Stimulated activated CD4-positive, alpha-beta T cell treated with anti-CD3 and anti-CD28 coated beads, Interleukin-15, amount 100 ng/mL, for 48 hours (primary cell): ENCODE data around the gene CD244.

Experiments
- DNase-seq, 2 donors: peaks; one replicate each; pipeline ENCODE4 v3.0.0-alpha.2; 2020; ENCODE audit warnings: low read depth in 2 of 2

Gene CD244

DNA sequence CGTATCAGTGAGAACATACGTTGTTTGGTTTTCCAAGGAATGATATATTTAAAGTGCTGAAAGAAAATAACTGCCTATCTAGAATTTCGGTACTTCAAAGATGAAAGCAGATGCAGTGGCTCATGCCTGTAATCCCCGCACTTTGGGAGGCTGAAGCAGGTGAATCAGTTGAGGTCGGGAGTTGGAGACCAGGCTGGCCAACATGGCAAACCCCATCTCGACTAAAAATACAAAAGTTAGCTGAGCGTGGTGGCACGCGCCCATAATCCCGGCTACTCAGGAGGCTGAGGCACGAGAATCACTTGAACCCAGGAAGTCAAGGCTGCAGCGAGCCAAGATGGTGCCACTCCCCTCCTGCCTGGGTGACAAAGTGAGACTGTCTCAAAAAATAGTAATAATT, 16.4 kb downstream of the CD244 start:
- DNase-seq, result no peak

DNA sequence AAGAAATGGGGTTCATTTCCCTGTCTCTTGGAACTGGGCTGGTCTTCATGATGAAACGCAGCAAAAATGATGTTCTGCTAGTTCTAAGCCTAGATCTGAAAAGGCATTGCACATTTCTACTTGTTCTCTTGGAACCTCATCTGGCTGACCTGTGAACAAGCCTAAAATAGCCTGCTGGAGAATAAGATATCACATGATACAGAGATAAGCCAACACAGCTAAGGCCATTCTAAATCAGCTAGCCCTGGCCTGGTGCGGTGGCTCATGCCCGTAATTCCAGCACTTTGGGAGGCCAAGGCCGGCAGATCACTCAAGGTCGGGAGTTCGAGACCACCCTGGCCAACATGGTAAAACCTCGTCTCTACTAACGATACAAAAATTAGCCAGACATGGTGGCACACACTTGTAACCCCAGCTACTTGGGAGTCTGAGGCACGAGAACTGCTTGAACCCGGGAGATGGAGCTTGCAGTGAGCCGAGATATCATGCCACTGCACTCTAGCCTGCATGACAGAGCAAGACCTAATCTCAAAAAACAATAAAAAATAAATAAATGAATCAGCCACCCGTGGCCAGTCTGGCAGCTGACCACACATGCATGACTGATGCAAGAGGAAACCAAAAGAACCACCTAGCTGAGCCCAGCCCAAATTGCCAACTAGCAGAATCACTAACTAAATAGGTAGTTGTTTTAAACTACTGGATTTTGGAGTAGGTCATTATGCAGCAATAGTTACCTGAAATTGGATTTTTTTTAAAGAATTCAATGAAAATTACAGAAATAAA, 18.0 kb downstream of the CD244 start:
- DNase-seq, result no peak

DNA sequence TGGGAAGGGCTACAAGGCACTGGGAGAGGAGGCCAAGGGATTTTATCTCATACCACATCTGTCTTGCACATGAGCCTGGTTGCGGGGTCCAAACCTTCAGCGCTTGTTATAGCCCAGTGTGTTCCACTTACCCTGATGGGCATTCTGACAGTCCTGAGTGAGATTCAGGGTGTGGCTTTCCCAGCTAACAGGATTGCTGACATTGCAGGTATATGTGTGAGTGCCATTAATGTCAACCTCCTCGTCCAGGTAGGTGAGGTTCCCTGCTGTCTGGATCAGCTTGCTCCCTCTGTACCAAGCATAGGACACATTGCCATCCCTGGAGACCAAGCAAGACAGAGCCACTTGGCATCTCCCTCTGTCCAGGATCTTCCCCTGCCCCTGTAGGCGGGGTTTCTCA, 21.6 kb downstream of the CD244 start:
- no peak for DNase-seq

DNA sequence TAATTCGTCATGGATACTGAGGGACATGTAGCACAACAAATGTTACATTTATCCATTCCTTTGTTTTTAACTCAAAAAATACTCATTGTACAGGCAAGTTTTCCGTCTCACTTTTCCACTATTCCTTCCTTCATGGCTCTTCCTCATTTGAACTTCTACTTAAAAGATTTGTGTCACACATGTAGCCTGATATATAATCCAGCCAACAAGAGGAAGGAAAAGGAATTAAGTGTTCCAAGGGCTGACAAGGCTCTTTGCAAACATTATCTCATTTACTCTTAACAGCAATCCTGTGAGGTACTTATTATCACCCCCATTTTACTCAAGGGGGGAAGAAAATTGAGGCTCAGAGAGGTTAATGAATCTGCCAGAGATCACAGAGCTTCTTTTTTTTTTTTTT, 22.9 kb downstream of the CD244 start:
- DNase-seq, result no peak

DNA sequence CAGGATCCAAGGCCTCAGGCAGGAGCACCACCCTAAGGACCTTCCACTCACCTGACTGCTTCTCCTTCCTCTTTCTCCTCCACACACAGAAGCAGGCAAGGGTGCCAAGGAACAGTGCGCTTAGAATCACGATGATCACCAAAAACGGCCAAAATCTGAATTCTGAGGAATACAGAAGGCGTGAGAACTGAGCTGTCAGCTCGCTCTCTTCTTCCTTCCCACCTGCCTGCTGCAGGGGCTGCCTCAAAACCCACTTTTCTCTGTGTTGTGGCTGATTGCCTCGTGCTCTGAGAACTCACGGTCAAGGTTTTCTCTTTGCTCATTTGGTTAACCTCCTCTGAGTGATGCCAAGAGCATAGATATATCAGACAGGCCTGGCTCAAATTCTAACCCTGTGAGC, 23.8 kb downstream of the CD244 start:
- no peak for DNase-seq

DNA sequence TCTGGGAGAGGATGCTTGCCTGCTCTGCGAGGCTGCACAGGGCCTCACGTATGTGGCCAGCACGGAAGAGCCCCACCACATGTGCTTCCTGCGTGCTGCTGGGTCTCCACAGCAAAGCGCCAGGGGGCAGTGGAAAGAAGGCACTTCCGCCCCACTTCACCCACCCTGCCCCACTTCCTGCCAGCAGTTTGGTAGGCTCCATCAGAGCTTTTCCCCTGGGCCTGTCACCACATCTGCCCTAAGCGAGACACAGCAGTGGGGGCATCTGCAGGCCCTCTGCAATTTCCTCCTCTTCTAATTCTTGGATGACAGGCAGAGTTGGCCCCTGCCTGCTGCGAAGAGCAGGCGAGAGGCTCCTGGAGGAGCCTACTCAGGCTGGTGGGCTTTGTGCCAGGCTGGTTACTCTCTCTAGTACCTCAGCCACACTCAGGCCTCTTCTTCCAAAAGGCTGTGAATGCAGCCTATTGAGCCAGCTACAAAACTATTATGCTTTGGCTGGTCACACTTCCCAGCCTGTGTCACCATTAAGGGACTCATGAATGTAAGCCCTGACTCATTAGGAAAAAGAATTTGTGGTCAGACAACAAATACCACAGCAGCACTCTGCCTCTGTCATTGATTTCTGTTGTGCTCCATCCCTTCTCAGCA, 25.0 kb downstream of the CD244 start:
- DNase-seq, result peak; percentile 62 to 65

DNA sequence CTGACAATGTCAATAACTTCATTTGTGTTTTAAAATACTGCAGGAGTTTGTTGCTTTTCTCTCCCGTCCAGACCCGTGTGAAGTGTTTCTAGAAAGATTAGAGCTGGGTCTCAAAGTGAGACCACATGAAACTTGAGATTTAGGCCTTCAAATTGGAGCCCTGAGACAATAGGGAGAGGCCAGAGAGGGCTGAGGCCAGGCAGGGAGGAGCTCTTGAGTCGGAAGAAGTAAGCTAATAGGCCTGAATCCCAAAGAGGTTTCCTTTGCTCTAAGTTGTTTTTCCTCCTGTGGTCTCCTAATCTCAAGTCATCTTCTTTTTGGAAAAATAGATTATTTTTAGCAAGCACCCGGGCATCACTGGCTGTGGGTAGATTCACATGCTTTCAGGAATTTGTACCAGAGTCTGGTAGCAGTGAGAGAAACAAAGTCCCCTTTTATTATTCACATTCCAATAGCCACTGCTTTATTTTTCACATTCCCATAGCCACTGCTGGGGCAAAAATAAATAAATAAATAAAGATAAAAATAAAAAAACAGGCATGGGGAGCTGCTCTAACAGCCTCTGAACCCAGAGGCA, 25.6 kb downstream of the CD244 start:
- DNase-seq, result no peak

DNA sequence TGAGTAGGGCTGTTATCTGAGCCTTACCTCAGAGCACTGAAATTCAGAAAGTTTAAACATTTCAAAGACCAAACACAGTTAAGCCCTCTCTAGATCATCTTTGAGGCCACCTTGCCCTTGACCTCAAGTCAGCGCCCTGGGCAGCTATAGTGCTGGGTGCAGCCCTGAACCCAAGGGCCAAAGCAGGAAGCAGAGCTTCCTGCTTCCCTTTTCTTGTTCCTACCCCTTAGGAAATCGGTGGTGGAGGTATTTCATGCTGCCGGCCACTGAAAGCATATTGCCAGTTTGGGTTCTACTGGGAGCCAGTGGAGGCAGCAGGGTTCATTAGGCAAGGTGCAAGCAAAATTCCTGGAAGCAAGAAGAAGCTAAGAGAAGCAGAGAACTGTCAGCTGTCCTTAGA, 26.1 kb downstream of the CD244 start:
- DNase-seq, result no peak

DNA sequence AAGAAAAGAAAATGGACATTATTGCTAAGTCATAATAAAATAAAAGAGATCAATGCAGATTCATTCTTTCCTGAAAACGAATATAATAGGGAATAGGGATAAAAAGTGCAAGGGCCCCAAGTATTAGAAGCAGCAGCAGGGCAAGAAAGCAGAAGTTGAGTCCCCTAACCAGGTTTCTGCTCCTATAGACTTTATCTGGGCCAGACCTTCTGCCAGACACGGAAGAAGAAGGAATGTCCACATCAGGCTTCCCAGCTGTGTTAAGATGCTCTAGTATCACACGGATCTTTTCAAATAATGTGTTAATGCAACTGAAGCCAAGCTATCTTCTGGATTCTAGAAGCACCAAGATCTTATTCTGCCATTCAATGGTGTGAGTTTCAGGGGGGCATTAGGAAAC, 26.9 kb downstream of the CD244 start:
- no peak for DNase-seq

DNA sequence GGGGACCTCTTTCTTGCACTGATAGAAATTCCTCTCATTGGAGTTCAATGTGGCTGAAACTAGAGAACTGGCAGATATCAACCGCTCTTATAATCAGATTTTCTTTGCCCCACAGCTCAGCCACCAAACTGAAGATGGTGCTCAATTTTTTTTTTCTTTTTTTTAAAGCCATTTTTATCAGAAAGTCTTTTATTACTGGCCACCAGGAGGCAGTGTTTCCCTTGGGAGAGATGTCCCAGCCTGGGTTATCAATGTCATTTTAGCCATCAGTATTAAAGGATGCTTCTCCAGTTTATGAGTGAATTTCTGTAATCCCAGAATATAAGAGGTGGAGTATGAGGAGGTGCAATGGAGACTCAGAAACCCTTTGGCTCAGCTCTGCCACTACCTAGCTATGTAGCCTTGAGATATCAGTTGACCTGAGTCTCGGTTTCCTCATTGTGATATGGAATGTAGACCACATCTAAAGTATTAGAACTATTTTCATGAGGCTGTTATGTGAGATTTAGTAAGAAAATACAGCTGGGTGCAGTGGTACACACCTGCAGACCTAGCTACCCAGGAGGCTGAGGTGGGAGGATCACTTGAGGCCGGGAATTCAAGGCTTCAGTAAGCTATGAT, 27.6 kb downstream of the CD244 start:
- DNase-seq, result peak in 1 of 2 donors; percentile 36

DNA sequence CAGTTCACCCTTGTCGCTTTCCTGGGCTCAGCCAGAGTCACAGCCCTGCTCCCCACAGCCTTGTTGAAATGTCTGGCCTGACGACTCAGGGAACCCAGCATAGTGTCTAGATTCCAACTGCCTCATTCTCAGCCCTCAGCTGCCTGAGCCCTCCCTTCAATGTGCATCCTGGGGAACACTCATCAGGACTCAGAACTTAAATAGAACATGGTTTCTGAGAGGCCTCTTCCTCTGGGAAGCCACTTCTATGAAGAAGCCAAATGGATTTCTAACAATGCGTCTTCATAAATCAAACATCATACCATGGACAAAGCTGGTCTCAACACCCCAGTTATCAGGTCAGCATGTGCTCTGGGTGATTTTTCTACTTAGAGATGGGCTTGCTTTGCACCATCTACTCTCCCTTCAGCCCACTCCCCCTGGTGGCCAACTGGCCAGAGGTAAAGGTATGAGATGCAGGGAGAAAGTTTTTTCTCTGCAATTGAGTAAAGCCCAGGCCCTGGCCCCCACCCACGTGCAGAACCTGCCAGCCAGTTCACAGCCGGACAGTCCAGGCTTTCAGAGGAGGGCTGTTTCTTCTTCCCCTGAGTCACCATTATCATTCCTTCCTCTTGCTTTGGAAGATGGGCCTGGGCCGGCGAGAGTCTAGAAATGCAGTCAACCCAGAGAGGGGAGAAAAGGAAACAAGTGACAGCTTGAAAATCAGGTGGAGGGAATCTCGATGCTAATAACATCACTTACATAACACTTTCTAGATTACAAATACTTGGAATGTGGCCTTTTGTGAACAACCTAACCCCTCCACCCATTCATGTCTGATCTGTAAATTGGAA, 32.1 kb downstream of the CD244 start:
- DNase-seq, result peak; percentile 54 to 77

DNA sequence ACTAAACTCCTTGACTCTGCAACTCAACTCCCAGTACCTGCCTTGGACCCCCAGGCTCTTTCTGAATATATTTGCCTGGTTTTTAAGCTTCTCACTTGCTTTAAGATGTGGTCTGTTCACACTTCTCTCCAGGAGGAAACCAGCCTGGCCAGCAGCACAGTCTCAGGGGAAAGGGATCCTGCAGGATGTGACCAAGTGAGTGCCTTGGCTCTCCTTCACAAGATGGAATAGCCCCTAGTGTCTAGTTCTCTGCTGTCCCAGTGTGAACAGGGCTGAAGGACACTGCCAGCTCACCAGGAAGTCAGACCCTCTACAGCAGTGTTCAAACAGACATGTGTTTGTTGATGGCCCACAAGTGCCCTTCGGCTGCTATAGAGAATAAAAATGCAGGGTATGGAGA, 32.9 kb downstream of the CD244 start:
- DNase-seq, result no peak

DNA sequence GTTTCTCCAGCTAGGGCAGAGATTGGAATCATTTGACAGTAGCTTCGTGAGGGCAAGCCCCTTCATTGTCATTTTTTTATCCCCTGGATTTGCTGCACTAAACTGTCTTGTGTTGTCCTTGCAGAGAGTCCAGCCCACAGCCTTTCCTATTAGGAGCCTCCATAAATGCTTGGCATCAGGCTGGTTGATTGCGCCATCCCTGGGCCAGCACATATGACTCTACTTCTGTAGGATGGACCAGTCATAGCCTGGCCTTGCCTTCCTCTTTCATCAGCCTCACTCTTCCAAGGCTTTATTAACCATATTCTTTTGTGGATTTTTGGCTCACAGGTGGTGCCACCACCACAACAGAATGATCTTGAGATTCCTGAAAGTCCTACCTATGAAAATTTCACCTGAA, 35.3 kb downstream of the CD244 start:
- DNase-seq, result no peak

DNA sequence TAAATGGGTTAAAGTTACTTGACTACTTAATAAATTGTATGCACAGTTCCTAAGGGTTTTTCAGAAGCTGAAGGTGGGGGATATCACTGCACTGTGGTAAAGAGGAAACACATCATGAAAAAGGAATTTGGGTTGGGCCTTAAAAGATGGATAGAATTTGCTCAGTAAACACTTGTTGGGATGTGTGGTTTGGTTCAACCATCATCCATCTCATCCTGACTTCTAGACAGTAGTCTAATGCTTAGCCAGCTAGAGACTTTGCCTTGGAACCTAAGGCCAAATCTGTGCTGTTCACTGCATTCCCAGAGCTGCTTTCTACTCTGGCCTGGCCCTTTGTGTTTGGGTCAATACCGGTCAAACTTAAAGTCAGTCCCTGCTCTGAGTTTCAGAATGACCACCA, 36.1 kb downstream of the CD244 start:
- no peak for DNase-seq

DNA sequence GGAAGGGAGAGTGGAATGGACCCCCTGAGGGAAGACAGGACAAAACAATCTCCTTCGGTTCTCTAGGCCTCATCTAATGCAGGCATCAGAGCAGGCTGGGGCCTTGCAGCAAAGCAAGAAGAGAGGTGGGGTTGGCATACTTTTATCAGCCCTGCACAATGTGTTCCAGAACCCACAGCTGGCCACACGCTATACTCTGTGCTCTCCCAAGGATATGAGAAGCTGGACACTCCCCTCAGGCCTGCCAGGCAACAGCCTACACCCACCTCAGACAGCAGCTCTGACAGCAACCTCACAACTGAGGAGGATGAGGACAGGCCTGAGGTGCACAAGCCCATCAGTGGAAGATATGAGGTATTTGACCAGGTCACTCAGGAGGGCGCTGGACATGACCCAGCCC, 39.4 kb downstream of the CD244 start:
- DNase-seq, result no peak

DNA sequence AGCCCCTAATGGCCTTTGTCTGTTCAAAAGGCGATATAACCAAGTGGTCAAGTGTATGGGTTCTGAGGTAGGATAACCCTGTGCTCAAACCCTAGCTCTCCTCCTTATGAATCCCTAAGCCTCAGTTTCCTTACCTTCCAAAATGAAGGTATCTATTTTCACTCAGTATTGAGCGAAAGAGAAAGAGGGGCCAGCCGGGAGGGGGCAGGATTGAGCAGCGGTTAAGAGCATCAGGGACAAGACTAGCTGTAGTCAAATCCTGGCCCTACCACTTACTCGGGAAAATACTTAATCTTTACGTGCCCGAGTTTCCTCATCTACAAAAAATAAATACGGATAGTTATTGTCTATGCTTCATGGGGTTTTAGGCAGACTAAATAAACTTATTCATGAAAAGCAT, 41.1 kb downstream of the CD244 start:
- no peak for DNase-seq

DNA sequence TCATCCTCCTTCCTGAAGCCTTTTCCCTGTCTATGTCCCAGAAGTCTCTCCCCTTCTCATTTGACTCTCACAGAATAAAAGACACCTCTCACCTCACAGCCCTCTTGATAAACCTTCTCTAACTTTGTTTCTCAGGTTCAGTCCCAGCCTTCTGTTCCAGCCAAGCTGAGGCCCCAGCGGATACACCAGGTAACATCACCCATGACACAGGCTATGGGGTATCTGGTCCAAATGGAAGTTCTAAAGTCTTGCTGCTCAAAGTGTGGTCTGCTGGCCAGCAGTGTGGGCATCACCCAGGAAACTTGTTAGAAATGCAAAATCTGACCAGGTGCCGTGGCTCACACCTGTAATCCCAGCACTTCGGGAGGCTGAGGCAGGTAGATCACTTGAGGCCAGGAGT, 43.5 kb downstream of the CD244 start:
- no peak for DNase-seq

DNA sequence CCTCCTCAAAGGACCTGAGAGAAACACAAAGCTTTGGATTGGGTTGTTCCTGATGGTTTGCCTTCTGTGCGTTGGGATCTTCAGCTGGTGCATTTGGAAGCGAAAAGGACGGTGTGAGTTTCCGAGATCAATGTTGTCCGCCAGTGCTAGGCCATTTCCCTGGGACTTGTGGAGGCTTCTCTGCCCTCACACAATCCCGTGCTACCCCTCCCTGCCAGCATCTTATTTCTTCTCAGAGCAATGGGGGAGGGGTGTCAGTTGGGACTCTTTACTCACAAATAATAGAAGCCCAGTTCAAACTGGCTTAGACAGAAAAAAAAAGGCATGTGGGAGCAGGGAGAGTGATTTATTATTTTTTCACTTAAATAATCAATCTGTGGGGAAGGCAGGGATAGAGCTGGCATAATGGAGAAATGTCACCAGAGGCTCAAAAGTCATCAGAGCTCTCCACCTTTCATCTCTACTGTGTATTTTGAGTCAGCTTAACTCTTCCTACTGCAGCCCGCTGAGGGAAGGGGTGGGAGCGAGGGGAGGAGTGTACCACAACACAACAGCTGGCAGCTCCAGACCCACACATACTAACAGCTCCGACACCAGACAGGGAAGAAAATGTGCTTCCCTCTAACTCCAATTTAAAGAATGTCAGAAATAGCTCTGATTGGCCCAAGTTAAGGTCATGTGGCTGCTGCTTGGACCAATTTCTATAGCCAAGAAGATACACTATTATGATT, 44.3 kb downstream of the CD244 start:
- DNase-seq, result no peak

DNA sequence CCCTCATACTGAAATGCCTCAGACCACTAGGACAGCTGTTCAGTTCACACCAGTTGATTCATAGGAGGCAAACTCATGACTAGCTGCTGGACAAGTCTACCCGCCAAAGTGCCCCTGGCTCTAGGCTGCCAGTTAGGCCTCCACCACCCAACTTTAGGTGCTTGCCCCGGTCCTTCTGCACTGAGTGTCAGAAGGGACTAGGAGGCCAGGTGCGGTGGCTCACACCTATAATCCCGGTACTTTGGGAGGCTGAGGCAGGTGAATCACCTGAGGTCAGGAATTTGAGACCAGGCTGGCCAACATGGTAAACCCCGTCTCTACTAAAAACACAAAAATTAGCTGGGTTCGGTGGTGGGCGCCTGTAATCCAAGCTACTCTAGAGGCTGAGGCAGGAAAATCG, 47.8 kb downstream of the CD244 start:
- DNase-seq, result no peak

DNA sequence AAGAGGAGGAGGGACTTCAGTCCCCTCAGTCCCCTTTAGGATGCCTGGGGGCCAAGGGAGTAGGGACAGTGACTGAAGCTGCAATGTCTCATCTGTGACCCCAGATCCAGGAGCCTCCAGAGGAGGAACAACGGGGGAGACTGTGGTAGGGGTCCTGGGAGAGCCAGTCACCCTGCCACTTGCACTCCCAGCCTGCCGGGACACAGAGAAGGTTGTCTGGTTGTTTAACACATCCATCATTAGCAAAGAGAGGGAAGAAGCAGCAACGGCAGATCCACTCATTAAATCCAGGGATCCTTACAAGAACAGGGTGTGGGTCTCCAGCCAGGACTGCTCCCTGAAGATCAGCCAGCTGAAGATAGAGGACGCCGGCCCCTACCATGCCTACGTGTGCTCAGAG, 48.4 kb downstream of the CD244 start:
- no peak for DNase-seq

DNA sequence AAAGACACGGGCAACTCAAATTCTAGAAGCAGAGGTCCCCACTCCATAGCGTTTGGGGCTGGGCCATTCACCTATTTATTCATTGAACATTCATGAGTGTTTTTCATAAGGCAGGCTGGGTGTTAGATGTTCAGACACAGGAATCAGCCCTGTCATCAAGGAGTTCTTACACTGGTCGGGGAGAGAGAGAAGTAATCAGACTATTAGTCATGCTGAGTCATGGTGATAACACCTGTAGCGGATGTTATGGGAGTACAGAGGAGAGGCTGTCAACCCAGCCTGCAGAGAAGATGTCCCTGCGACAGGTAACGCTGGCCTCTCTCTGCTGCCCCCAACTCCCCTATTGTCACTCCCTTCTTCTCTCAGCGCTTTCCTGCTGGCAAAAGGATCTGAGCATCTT, 49.5 kb downstream of the CD244 start:
- DNase-seq, result no peak
